Left colon (tissue), 2 donors: ENCODE results near the gene RPS6KA4. TPM values are rescaled to one million over a fixed set of nuclear protein-coding genes. Genes with fewer than 3 reads are reported as not detected.

Experiments
- ATAC-seq: fragments of 200-7000 bp; cut with Tn5 transposase; one replicate; pipeline ENCODE4 v1.9.1; 2020; ENCODE audit warnings: mild to moderate bottlenecking, moderate library complexity
- DNase-seq, 2 donors: peaks; one replicate each; pipeline ENCODE4 v3.0.0-alpha.2; 2020
- intact Hi-C, 2 donors: fragments of 100-400 bp; cut with DNase I in 1 of 2; cut with micrococcal nuclease in 1 of 2; formaldehyde crosslinking; loops; one replicate each; pipeline versions ENCODE4 v1.11.2 to v1.14.0; 2022; cut with DNase I, micrococcal nuclease
- total RNA-seq, 2 donors: library from RNA; stranded (reverse); fragmentation: NEBNext Ultra II Directional; extraction: Animal tissue kit (Norgen Biotek cat#: 25700); gene quantifications; one replicate each; pipeline ENCODE4 v1.2.1, GENCODE V29; 2021
- donor health status: DM: no; HTN: no; CAD: no.
- donor health status: DM: yes; HTN: yes; CAD: no.

RPS6KA4 gene
- total RNA-seq, 2 donors from 2014 or later: 30.4 to 42.6 TPM

- ATAC-seq (peak; percentile 40), DNase-seq (no peak)
- intact Hi-C loops: no loop called here
Observed at GRCh38 chr11:64342869-64343745, 15.9 kb upstream of the RPS6KA4 start.

- DNase-seq (no peak), ATAC-seq (no peak)
- intact Hi-C loops: no loop called here
Observed at GRCh38 chr11:64343767-64344559, 15.0 kb upstream of the RPS6KA4 start.

GRCh38 chr11:64344787-64345186, 14.2 kb upstream of the RPS6KA4 start:
- DNase-seq (no peak), ATAC-seq (no peak)
- intact Hi-C loops: no loop called here

- DNase-seq (no peak), ATAC-seq (no peak)
- intact Hi-C loops: no loop called here
Observed at GRCh38 chr11:64347193-64347867, 11.6 kb upstream of the RPS6KA4 start.

GRCh38 chr11:64348383-64349024, 10.5 kb upstream of the RPS6KA4 start:
- no peak for DNase-seq
- intact Hi-C loops: no loop called here
- peak; percentile 54 for ATAC-seq

GRCh38 chr11:64349025-64349387, 10.0 kb upstream of the RPS6KA4 start:
- DNase-seq (no peak), ATAC-seq (no peak)
- intact Hi-C loops: no loop called here

GRCh38 chr11:64349404-64349803, 9.6 kb upstream of the RPS6KA4 start:
- ATAC-seq: no peak
- intact Hi-C loops: no loop called here
- DNase-seq: no peak

GRCh38 chr11:64351136-64351631, 7.8 kb upstream of the RPS6KA4 start:
- ATAC-seq (no peak), DNase-seq (no peak)
- intact Hi-C loops: no loop called here

- intact Hi-C loops: no loop called here
- ATAC-seq: no peak
- DNase-seq: no peak
Observed at GRCh38 chr11:64352099-64352994, 6.6 kb upstream of the RPS6KA4 start.

- intact Hi-C loops: no loop called here
- ATAC-seq (no peak), DNase-seq (no peak)
Observed at GRCh38 chr11:64352995-64353714, 5.8 kb upstream of the RPS6KA4 start.

GRCh38 chr11:64353715-64354506, 5.1 kb upstream of the RPS6KA4 start:
- no peak for ATAC-seq
- DNase-seq: no peak
- intact Hi-C loops: no loop called here

- peak; percentile 67 for ATAC-seq
- intact Hi-C loops: no loop called here
- peak; percentile 81 to 84 for DNase-seq
Observed at GRCh38 chr11:64355078-64355940, 3.7 kb upstream of the RPS6KA4 start.

GRCh38 chr11:64356498-64357411, 2.2 kb upstream of the RPS6KA4 start:
- intact Hi-C loops: no loop called here
- peak in 1 of 2 donors; percentile 59 for DNase-seq
- no peak for ATAC-seq

- no peak for ATAC-seq
- intact Hi-C loops: no loop called here
- no peak for DNase-seq
Observed at GRCh38 chr11:64357446-64357845, 1.5 kb upstream of the RPS6KA4 start.
